Activated CD8-positive, alpha-beta memory T cell treated with anti-CD3 and anti-CD28 coated beads, Interleukin-2, amount 50 U/mL, for 4 hours (primary cell): ENCODE data around the gene MARCHF10.

Source experiments
- DNase-seq: peaks from one replicate; pipeline ENCODE4 v3.0.0-alpha.2; 2020

The MARCHF10 gene

DNA sequence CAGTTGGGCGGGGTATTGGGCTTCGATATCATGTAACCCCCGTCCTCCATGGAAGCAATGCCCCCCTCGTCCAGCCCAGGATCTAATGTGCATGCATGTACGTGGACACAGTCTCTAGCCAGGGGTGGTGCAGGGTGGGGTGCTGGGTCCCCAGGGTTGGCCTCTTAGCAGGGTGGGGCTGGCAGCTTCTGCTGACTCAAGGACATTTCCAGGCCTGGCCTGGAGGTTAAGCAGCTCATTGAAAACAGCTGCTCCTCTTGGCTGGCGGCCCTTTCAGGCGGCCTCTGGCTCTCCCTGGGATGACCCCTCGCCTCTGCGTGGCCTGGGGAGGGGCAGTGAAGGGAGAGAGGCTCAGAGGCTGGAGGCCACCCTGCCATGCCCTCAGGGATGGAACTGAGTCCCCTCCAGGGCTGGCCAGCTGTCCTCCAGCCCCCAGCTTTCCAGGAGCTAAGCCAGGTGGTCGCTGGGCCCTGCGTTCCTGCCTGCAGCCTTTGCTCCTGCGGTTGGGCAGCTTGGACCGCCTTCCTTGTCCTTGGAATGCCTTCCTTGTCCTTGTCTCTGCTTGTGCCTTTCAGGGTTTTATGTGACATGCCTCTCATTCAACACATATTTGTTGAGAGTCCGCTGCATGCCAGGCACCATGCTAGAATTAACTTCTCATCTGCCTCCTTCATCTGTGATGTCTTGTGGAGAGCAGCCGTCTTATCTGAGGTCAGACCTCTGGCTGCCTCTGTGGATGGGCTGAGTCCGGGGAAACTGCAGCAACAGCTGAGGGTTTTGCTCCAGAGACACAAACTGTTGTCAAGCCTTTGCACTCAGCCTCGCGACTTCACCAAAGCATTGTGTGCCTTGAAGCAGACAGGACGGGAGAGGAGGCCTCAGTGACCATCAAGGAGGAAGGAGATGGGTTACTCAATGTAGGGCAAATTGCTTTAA, 154.0 kb downstream of the MARCHF10 start:
- DNase-seq = no peak

DNA sequence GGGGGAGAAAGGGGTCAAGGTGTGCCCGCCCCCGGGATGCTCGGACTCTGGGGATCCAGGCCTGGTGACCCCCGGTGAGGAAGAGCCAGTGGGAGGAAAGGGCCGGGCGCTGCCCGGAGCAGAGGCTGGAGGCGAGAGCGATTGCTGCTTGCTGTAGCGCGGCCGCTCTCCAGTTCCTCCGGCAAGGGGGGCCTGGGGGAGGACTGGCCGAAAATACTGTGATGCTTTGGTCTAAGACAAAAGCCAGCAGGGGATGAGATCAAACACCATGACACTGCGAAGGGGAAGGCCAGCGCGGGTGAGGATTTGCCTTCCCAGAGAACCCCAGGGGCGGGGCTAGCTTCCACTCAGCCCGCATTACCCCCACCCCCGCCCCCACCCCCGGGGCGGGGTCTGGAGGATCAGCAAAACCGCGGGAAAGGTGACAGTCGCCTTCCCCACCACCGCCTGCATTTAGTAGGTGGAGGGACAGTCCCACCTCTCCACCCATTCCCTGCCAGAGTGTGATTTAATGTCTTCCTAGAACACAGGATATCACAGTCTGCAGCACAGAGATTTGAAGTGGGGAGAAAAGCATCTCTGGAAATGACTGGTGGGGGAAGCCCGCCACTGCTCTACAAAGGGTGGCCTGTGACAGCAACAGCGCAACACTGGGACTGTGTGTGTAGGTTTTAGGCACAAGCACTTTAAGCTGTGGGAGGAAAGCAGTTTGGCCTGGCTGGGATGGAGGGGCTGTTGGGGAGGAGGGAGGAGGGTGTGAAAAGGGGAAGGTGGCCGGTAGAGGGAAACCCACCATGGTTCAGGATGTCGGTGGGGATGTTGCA, 154.9 kb downstream of the MARCHF10 start:
- DNase-seq = peak; percentile 78

DNA sequence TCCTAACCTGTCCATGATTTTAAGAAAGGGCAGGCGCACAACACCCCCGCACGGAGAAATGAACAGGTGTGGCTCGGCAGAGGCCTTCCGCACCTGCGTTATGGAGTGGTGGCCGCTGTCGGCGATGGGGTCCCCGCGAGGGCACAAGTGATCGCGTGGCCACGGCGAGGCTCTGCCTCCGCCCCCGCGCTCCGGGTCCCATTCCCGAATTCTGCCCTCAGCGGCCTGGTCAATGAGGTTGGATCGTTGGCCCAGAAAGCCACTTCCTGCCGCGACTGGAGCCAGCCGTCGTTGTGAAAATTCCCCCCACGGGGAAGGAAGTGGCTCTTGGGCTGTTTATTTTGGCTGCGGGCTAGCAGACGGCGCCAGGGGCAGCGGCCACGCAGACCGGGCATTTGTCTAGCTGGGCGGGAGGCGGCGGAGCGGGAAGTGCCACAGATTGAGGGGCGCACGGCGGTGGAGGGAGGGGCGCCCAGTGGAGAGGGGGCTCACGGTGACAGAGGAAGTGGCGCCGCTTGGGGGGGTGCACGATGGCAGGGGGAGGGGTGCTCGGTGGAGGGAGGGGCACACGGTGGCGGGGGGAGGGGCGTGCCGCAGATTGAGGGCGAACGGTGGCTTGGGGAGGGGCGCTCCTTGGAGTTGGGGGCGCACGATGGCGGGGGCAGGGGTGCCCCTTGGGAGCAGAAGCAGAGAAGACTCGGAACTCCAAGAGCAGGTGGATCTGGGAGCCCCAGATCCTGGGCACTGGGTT, 155.7 kb downstream of the MARCHF10 start:
- peak; percentile 43 for DNase-seq
